ENCODE measurements around the gene CCDC158.
"Not testable (repeated sequence)": the region's sequence is repeated elsewhere in the genome, so short reads cannot be mapped to it uniquely, and the experiment has no call there.

Gene CCDC158

GRCh38 chr4:76312457-76312856 is 108.5 kb downstream of the CCDC158 start:
- no peak for DNase-seq (ENCODE audit: low read depth in 1 of 2, low spot score in 1 of 2)

GRCh38 chr4:76311896-76312331 is 109.0 kb downstream of the CCDC158 start:
- no peak for DNase-seq (ENCODE audit: low read depth in 1 of 2, low spot score in 1 of 2)

GRCh38 chr4:76310683-76311082 is 110.3 kb downstream of the CCDC158 start:
- DNase-seq (ENCODE audit: low read depth in 1 of 2, low spot score in 1 of 2) = no peak

- no peak for DNase-seq (ENCODE audit: low read depth in 1 of 2, low spot score in 1 of 2)
Measured at GRCh38 chr4:76309939-76310550, 110.9 kb downstream of the CCDC158 start.

GRCh38 chr4:76308548-76308947 is 112.4 kb downstream of the CCDC158 start:
- no peak for DNase-seq (ENCODE audit: low read depth in 1 of 2, low spot score in 1 of 2)

GRCh38 chr4:76307660-76308014 is 113.3 kb downstream of the CCDC158 start:
- no peak for DNase-seq (ENCODE audit: low read depth in 1 of 2, low spot score in 1 of 2)

GRCh38 chr4:76306882-76307659 is 113.9 kb downstream of the CCDC158 start:
- DNase-seq (ENCODE audit: low read depth in 1 of 2, low spot score in 1 of 2) = no peak

- DNase-seq (ENCODE audit: low read depth in 1 of 2, low spot score in 1 of 2) = no peak
Measured at GRCh38 chr4:76305971-76306881, 114.7 kb downstream of the CCDC158 start, which contains the start of gene STBD1. Gene STBD1, plus strand, starts transcription at chr4:76306733. Its CDS starts 37 bp downstream, at chr4:76306770.

- DNase-seq (ENCODE audit: low read depth in 1 of 2, low spot score in 1 of 2) = no peak
Measured at GRCh38 chr4:76305033-76305687, 115.8 kb downstream of the CCDC158 start.

- no peak for DNase-seq (ENCODE audit: low read depth in 1 of 2, low spot score in 1 of 2)
Measured at GRCh38 chr4:76302826-76303438, 118.0 kb downstream of the CCDC158 start.

GRCh38 chr4:76301775-76302162 is 119.2 kb downstream of the CCDC158 start:
- no peak for DNase-seq (ENCODE audit: low read depth in 1 of 2, low spot score in 1 of 2)

- no peak for DNase-seq (ENCODE audit: low read depth in 1 of 2, low spot score in 1 of 2)
Measured at GRCh38 chr4:76301068-76301774, 119.7 kb downstream of the CCDC158 start.

- no peak for DNase-seq (ENCODE audit: low read depth in 1 of 2, low spot score in 1 of 2)
Measured at GRCh38 chr4:76300012-76300411, 120.9 kb downstream of the CCDC158 start.

- no peak for DNase-seq (ENCODE audit: low read depth in 1 of 2, low spot score in 1 of 2)
Measured at GRCh38 chr4:76298227-76298626, 122.7 kb downstream of the CCDC158 start.

- no peak for DNase-seq (ENCODE audit: low read depth in 1 of 2, low spot score in 1 of 2)
Measured at GRCh38 chr4:76296286-76296820, 124.6 kb downstream of the CCDC158 start.

- DNase-seq (ENCODE audit: low read depth in 1 of 2, low spot score in 1 of 2) = no peak
Measured at GRCh38 chr4:76293772-76294171, 127.2 kb downstream of the CCDC158 start.

- no peak for DNase-seq (ENCODE audit: low read depth in 1 of 2, low spot score in 1 of 2)
Measured at GRCh38 chr4:76292730-76293129, 128.2 kb downstream of the CCDC158 start.

- not testable (repeated sequence) for DNase-seq (ENCODE audit: low read depth in 1 of 2, low spot score in 1 of 2)
Measured at GRCh38 chr4:76287811-76288210, 133.1 kb downstream of the CCDC158 start.

- DNase-seq (ENCODE audit: low read depth in 1 of 2, low spot score in 1 of 2) = no peak
Measured at GRCh38 chr4:76283900-76284299, 137.0 kb downstream of the CCDC158 start.
